KMS-11 (cell line): ENCODE results near the gene CAMKK2.

Source experiments
- H2AFZ ChIP-seq: fragments of 200-600 bp; sonication (generic); 2 replicates; pipeline ENCODE4 v1.6.1; 2016; ENCODE audit warnings: antibody characterized with exemption, mixed run types, low read depth
- H3K27ac ChIP-seq: fragments of 200-600 bp; sonication (generic); 2 replicates; pipeline ENCODE4 v1.6.1; 2016; ENCODE audit warnings: mild to moderate bottlenecking, mixed run types
- H3K27me3 ChIP-seq: fragments of 200-600 bp; sonication (generic); 2 replicates; pipeline ENCODE4 v1.6.1; 2017; ENCODE audit warnings: mild to moderate bottlenecking, low read depth, mixed run types, moderate library complexity; ENCODE audit not compliant: insufficient read depth
- H3K36me3 ChIP-seq: fragments of 200-600 bp; sonication (generic); 2 replicates; pipeline ENCODE4 v1.6.1; 2017; ENCODE audit warnings: mild to moderate bottlenecking, mixed run types; ENCODE audit not compliant: insufficient read depth
- H3K4me1 ChIP-seq: fragments of 200-600 bp; sonication (generic); 2 replicates; pipeline ENCODE4 v1.6.1; 2016; ENCODE audit warnings: mild to moderate bottlenecking, low read depth, mixed run types; ENCODE audit not compliant: poor library complexity, severe bottlenecking
- H3K4me2 ChIP-seq: fragments of 200-600 bp; sonication (generic); 2 replicates; pipeline ENCODE4 v1.7.0; 2016; ENCODE audit warnings: mild to moderate bottlenecking, mixed run types
- H3K4me3 ChIP-seq: fragments of 200-600 bp; sonication (generic); IDR thresholded peaks from 2 replicates; pipeline ENCODE4 v1.6.1; 2017; ENCODE audit warnings: low read depth, low read length, mixed read lengths; ENCODE audit not compliant: insufficient read depth
- H3K79me2 ChIP-seq: fragments of 200-600 bp; sonication (generic); 2 replicates; pipeline ENCODE4 v1.6.1; 2016; ENCODE audit warnings: low read depth, mixed run types; ENCODE audit not compliant: insufficient read depth
- H3K9ac ChIP-seq: fragments of 200-600 bp; sonication (generic); 2 replicates; pipeline ENCODE4 v1.6.1; 2016; ENCODE audit warnings: mild to moderate bottlenecking, mixed run types
- H4K20me1 ChIP-seq: fragments of 200-600 bp; sonication (generic); 2 replicates; pipeline ENCODE4 v1.6.1; 2016; ENCODE audit warnings: mild to moderate bottlenecking, mixed run types; ENCODE audit not compliant: insufficient read depth
- CTCF ChIP-seq: fragments of 200-600 bp; sonication (generic); conservative IDR thresholded peaks from 2 replicates; pipeline ENCODE4 v1.6.1; 2017; ENCODE audit warnings: low read depth, mild to moderate bottlenecking, antibody characterized with exemption, low read length, moderate library complexity, mixed read lengths

The CAMKK2 gene

DNA sequence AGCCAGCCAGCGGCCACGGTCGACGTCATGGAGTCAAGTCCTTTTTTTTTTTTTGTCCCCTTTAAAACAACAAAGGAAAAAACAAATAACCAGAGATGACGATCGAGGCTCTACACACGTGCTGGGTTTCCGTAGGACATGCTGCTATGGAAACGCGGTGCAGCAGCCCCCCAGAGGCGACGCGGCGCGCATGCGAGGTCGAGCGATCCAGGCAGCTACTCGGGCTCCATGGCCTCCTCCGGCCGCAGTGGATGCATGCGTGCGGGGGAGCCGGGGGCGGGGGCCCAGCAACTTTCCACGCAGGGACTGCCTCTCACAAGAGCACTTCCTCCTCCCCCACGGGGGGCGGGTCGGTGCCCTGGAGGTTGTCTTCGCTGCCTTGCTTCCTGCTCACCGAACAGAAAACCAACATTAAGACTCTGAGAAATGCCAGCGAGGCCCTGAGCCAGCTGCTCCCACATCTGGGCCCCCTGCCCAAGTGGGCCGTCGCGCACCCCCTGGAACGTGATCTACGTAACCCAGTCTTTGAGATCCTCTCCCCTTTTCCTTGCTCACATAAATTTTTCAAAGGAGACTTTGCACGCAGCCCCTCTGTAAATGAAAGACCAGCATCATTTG, 55.9 kb downstream of the CAMKK2 start:
- Histone ChIP-seq H3K4me1 (peaks cover 6% of the 10 kb centered on the region), H3K9ac (no peak overlapping the region), H3K27me3 (no peaks in the 10 kb centered on the region), H3K36me3 (no peaks in the 10 kb centered on the region), H4K20me1 (no peaks in the 10 kb centered on the region), H3K4me2 (no peak overlapping the region), H3K27ac (no peak overlapping the region), H3K4me3 (no peak overlapping the region), H2AFZ (no peak overlapping the region), H3K79me2 (no peaks in the 10 kb centered on the region)
- TF ChIP-seq CTCF, result no peak

GRCh38 chr12:121240062-121240420, 56.5 kb downstream of the CAMKK2 start:
- no peak for TF ChIP-seq CTCF
- Histone ChIP-seq H3K36me3 (no peaks in the 10 kb centered on the region), H3K27me3 (no peaks in the 10 kb centered on the region), H3K4me3 (no peak overlapping the region), H3K9ac (no peak overlapping the region), H3K79me2 (no peaks in the 10 kb centered on the region), H3K4me1 (peaks cover 6% of the 10 kb centered on the region), H3K27ac (no peak overlapping the region), H2AFZ (no peak overlapping the region), H3K4me2 (no peak overlapping the region), H4K20me1 (no peaks in the 10 kb centered on the region)

- Histone ChIP-seq H3K4me2 (no peak overlapping the region), H2AFZ (no peak overlapping the region), H3K36me3 (no peaks in the 10 kb centered on the region), H3K27me3 (no peaks in the 10 kb centered on the region), H3K27ac (no peak overlapping the region; the same call in 1 of the 2 replicates), H3K4me1 (peaks cover 6% of the 10 kb centered on the region), H3K9ac (no peak overlapping the region), H4K20me1 (no peaks in the 10 kb centered on the region), H3K4me3 (no peak overlapping the region), H3K79me2 (no peaks in the 10 kb centered on the region)
- TF ChIP-seq CTCF, result no peak
These were observed 57.0 kb downstream of the CAMKK2 start for GRCh38 chr12:121239351-121240061.

- no peak for TF ChIP-seq CTCF
- no peak overlapping the region for H3K9ac ChIP-seq
- H3K4me3 ChIP-seq, result no peak overlapping the region
- no peak overlapping the region; the same call in 1 of the 2 replicates for H3K27ac ChIP-seq
- peaks cover 6% of the 10 kb centered on the region for H3K4me1 ChIP-seq
- H3K79me2 ChIP-seq, result no peaks in the 10 kb centered on the region
- H2AFZ ChIP-seq, result no peak overlapping the region
- no peaks in the 10 kb centered on the region for H3K27me3 ChIP-seq
- H3K4me2 ChIP-seq, result no peak overlapping the region
- no peaks in the 10 kb centered on the region for H4K20me1 ChIP-seq
- no peaks in the 10 kb centered on the region for H3K36me3 ChIP-seq
These were observed 57.7 kb downstream of the CAMKK2 start for GRCh38 chr12:121238604-121239350.
